ENCODE data around the gene MPZ. TPM values are rescaled to one million over a fixed set of nuclear protein-coding genes. Genes with fewer than 3 reads are reported as not detected.
A peak's percentile ranks its signal among the peaks of the same experiment; 100 is the strongest.
"Not testable (repeated sequence)": the region's sequence is repeated elsewhere in the genome, so short reads cannot be mapped to it uniquely, and the experiment has no call there.

MPZ gene
- total RNA-seq: 1 to 10 TPM; 4.4 to 5.9 TPM

DNA sequence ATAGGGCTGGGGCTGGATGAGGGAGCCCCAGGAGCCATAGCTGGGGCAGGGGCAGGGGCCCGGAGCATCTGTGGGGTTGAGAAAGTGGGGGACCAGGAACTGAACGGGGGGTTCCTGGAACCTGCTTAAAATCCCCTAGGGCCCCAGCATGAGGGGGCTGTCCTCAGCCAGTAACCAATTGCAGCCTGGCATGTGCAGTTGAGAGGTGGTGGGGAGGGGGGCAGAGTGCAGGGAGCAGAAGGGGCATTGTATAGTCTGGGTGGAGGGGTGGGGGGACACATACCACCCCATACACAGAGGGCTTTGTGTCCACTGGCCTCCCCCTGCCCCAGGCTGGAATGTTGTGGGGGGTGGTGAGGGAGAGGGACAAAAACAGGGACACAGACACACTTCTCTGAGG lies at the start of gene MPZ:
MPZ (minus strand) TSS at position 101 of the 400 bp plus-strand sequence; CDS start at position 38, 63 bp downstream.
- H3K36me3 Mint-ChIP-seq (ENCODE audit: low read depth): peaks cover 3% of the 10 kb centered on the region
- H3K27me3 Mint-ChIP-seq (ENCODE audit: low read depth): no peaks in the 10 kb centered on the region
- DNase-seq: no peak
- peaks cover 26% of the 10 kb centered on the region for H3K4me1 Mint-ChIP-seq (ENCODE audit: low read depth)
- no peak within 1 kb of the TSS for H3K4me3 Mint-ChIP-seq
- H3K9me3 Mint-ChIP-seq: no peaks in the 10 kb centered on the region
- CTCF ChIA-PET: no interaction called here
- no peak within 1 kb of the TSS for H3K27ac Mint-ChIP-seq
- intact Hi-C loops (cut with micrococcal nuclease): loop anchor here (10.0 kb wide), 1 partner anchor 435 kb away; the partner anchor contains the start of gene DUSP12

- Mint-ChIP-seq H3K27ac (no peak overlapping the region), H3K9me3 (no peaks in the 10 kb centered on the region), H3K4me1 (ENCODE audit: low read depth) (peaks cover 6% of the 10 kb centered on the region), H3K36me3 (ENCODE audit: low read depth) (peaks cover 12% of the 10 kb centered on the region), H3K4me3 (no peak overlapping the region), H3K27me3 (ENCODE audit: low read depth) (no peaks in the 10 kb centered on the region)
- CTCF ChIA-PET: interaction anchor here (0.6 kb wide), 1 partner anchor 94 kb away, joined by 3 read pairs; no protein-coding TSS in a partner anchor
- intact Hi-C loops (cut with micrococcal nuclease): no loop called here
- no peak for DNase-seq
Observed at GRCh38 chr1:161359291-161359690, 49.5 kb upstream of the MPZ start.

- Mint-ChIP-seq H3K36me3 (ENCODE audit: low read depth) (peaks cover 8% of the 10 kb centered on the region), H3K9me3 (no peaks in the 10 kb centered on the region), H3K27ac (no peak overlapping the region), H3K27me3 (ENCODE audit: low read depth) (no peaks in the 10 kb centered on the region), H3K4me3 (no peak overlapping the region), H3K4me1 (ENCODE audit: low read depth) (peaks cover 5% of the 10 kb centered on the region)
- DNase-seq: no peak
- intact Hi-C loops (cut with micrococcal nuclease): no loop called here
- CTCF ChIA-PET: interaction anchor here (0.7 to 1.7 kb wide), 2 partner anchors 43 to 66 kb away, joined by 3 to 6 read pairs; no protein-coding TSS in a partner anchor
Observed at GRCh38 chr1:161357073-161357472, 47.3 kb upstream of the MPZ start.

GRCh38 chr1:161351482-161351881 lies 41.7 kb upstream of the MPZ start:
- DNase-seq: no peak
- peaks cover 10% of the 10 kb centered on the region for H3K36me3 Mint-ChIP-seq (ENCODE audit: low read depth)
- peaks cover 2% of the 10 kb centered on the region for H3K4me1 Mint-ChIP-seq (ENCODE audit: low read depth)
- no peaks in the 10 kb centered on the region for H3K27me3 Mint-ChIP-seq (ENCODE audit: low read depth)
- no peaks in the 10 kb centered on the region for H3K9me3 Mint-ChIP-seq
- CTCF ChIA-PET: no interaction called here
- H3K4me3 Mint-ChIP-seq: no peak overlapping the region
- intact Hi-C loops (cut with micrococcal nuclease): no loop called here
- H3K27ac Mint-ChIP-seq: no peak overlapping the region

GRCh38 chr1:161350671-161351070 lies 40.9 kb upstream of the MPZ start:
- Mint-ChIP-seq H3K4me1 (ENCODE audit: low read depth) (peaks cover 2% of the 10 kb centered on the region), H3K27ac (no peak overlapping the region), H3K36me3 (ENCODE audit: low read depth) (peaks cover 7% of the 10 kb centered on the region), H3K27me3 (ENCODE audit: low read depth) (no peaks in the 10 kb centered on the region), H3K4me3 (no peak overlapping the region), H3K9me3 (no peaks in the 10 kb centered on the region)
- no peak for DNase-seq
- intact Hi-C loops (cut with micrococcal nuclease): no loop called here
- CTCF ChIA-PET: no interaction called here

DNA sequence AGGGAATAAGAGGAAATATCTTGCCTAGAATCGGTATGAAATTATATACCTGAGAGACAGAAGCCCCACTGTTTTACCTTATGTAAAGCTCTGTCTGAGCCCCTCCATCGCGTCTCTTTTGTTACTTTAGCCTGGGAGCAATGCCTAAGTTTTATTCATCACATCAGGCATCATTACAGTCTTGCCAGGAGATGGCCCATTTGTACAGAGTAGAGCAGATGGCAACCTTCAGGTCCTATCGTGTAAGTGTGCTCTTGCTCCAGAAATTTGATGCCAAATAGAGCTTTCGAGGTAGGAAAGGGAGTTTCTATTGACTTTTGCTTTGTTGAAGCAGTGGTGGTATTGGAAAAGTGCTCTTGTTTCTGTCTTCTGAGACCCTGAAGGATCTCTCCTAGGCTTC lies 33.1 kb upstream of the MPZ start:
- intact Hi-C loops (cut with micrococcal nuclease): no loop called here
- DNase-seq: no peak
- Mint-ChIP-seq H3K27me3 (ENCODE audit: low read depth) (no peaks in the 10 kb centered on the region), H3K9me3 (no peaks in the 10 kb centered on the region), H3K4me3 (no peak overlapping the region), H3K4me1 (ENCODE audit: low read depth) (peaks cover 2% of the 10 kb centered on the region), H3K27ac (no peak overlapping the region), H3K36me3 (ENCODE audit: low read depth) (peaks cover 25% of the 10 kb centered on the region)
- CTCF ChIA-PET: interaction anchor here (0.8 kb wide), 1 partner anchor 39 kb away, joined by 5 read pairs; no protein-coding TSS in a partner anchor

- Mint-ChIP-seq H3K27ac (no peak overlapping the region), H3K27me3 (ENCODE audit: low read depth) (no peaks in the 10 kb centered on the region), H3K36me3 (ENCODE audit: low read depth) (peaks cover 25% of the 10 kb centered on the region), H3K4me1 (ENCODE audit: low read depth) (peaks cover 2% of the 10 kb centered on the region), H3K9me3 (no peaks in the 10 kb centered on the region), H3K4me3 (no peak overlapping the region)
- no peak for DNase-seq
- intact Hi-C loops (cut with micrococcal nuclease): no loop called here
- CTCF ChIA-PET: interaction anchor here (0.6 to 0.8 kb wide), 3 partner anchors 40 to 395 kb away, joined by 4 to 5 read pairs (median 5); no protein-coding TSS in a partner anchor
Observed at GRCh38 chr1:161342177-161342576, 32.4 kb upstream of the MPZ start.

DNA sequence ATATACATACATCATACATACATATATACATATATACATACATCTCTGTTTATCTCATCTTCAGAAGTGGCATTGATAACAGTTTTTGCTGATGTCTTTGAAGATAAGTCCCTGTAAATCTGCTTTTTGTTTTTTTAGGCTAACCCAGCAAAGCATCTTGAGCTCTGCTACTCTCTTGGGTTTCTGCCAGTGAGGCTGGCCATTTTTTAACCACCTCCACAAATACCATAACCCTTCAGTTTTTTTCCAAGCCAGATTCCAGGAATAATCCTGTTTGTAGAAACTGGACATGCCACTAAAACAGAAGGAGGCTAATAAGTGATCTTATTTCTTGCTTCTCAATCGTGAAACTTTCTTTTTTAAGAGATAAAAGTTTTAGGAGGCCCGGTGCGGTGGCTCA lies 26.0 kb upstream of the MPZ start:
- H3K27ac Mint-ChIP-seq: no peak overlapping the region
- no peak for DNase-seq
- H3K9me3 Mint-ChIP-seq: no peaks in the 10 kb centered on the region
- intact Hi-C loops (cut with micrococcal nuclease): no loop called here
- no peaks in the 10 kb centered on the region for H3K27me3 Mint-ChIP-seq (ENCODE audit: low read depth)
- no peak overlapping the region for H3K4me3 Mint-ChIP-seq
- peaks cover 2% of the 10 kb centered on the region for H3K4me1 Mint-ChIP-seq (ENCODE audit: low read depth)
- H3K36me3 Mint-ChIP-seq (ENCODE audit: low read depth): peaks cover 37% of the 10 kb centered on the region
- CTCF ChIA-PET: no interaction called here

- H3K9me3 Mint-ChIP-seq: no peaks in the 10 kb centered on the region
- intact Hi-C loops (cut with micrococcal nuclease): no loop called here
- no peak overlapping the region for H3K27ac Mint-ChIP-seq
- no peaks in the 10 kb centered on the region for H3K27me3 Mint-ChIP-seq (ENCODE audit: low read depth)
- peaks cover 32% of the 10 kb centered on the region for H3K36me3 Mint-ChIP-seq (ENCODE audit: low read depth)
- CTCF ChIA-PET: no interaction called here
- no peak overlapping the region for H3K4me3 Mint-ChIP-seq
- DNase-seq: no peak
- H3K4me1 Mint-ChIP-seq (ENCODE audit: low read depth): peaks cover 4% of the 10 kb centered on the region
Observed at GRCh38 chr1:161333166-161333565, 23.4 kb upstream of the MPZ start.

GRCh38 chr1:161330346-161330745 lies 20.6 kb upstream of the MPZ start:
- no peak overlapping the region for H3K4me3 Mint-ChIP-seq
- H3K36me3 Mint-ChIP-seq (ENCODE audit: low read depth): peaks cover 29% of the 10 kb centered on the region
- peaks cover 3% of the 10 kb centered on the region for H3K4me1 Mint-ChIP-seq (ENCODE audit: low read depth)
- no peak for DNase-seq
- no peak overlapping the region for H3K27ac Mint-ChIP-seq
- intact Hi-C loops (cut with micrococcal nuclease): no loop called here
- H3K9me3 Mint-ChIP-seq: no peaks in the 10 kb centered on the region
- H3K27me3 Mint-ChIP-seq (ENCODE audit: low read depth): no peaks in the 10 kb centered on the region
- CTCF ChIA-PET: interaction anchor here (0.6 to 1.5 kb wide), 2 partner anchors 34 to 39 kb away, joined by 3 to 5 read pairs; no protein-coding TSS in a partner anchor

GRCh38 chr1:161324020-161324419 lies 14.3 kb upstream of the MPZ start:
- intact Hi-C loops (cut with micrococcal nuclease): no loop called here
- Mint-ChIP-seq H3K4me3 (no peak overlapping the region), H3K9me3 (no peaks in the 10 kb centered on the region), H3K4me1 (ENCODE audit: low read depth) (peaks cover 2% of the 10 kb centered on the region), H3K27me3 (ENCODE audit: low read depth) (no peaks in the 10 kb centered on the region), H3K36me3 (ENCODE audit: low read depth) (peaks cover 12% of the 10 kb centered on the region), H3K27ac (no peak overlapping the region)
- CTCF ChIA-PET: interaction anchor here (1.0 to 1.1 kb wide), 2 partner anchors 18 to 33 kb away, joined by 3 read pairs; no protein-coding TSS in a partner anchor
- no peak for DNase-seq

DNA sequence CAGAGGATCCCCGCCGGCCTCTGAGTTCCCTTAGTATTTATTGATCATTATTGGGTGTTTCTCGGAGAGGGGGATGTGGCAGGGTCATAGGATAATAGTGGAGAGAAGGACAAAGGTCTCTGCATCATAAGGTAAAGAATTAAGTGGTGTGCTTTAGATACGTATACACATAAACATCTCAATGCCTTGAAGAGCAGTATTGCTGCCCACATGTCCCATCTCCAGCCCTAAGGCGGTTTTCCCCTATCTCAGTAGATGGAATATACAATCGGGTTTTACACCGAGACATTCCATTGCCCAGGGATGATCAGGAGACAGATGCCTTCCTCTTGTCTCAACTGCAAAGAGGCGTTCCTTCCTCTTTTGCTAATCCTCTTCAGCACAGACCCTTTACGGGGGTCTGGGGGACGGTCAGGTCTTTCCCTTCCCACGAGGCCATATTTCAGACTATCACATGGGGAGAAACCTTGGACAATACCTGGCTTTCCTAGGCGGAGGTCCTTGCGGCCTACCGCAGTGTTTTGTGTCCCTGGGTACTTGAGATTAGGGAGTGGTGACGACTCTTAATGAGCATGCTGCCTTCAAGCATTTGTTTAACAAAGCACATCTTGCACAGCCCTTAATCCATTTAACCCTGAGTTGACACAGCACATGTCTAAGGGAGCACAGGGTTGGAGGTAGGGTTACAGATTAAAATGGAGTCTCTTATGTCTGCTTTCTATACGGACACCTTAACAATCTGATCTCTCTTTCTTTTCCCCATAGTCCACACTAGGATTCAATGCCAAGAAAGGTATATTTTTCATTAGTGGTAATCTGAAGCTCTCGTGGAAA lies 6.3 kb upstream of the MPZ start:
- intact Hi-C loops (cut with micrococcal nuclease): loop anchor here (10.0 kb wide), 1 partner anchor 429 kb away; the partner anchor contains the start of gene DUSP12
- H3K27me3 Mint-ChIP-seq (ENCODE audit: low read depth); CTCF ChIA-PET; DNase-seq; H3K27ac Mint-ChIP-seq; H3K36me3 Mint-ChIP-seq (ENCODE audit: low read depth); H3K9me3 Mint-ChIP-seq: not testable (repeated sequence)
- Mint-ChIP-seq H3K4me1 (ENCODE audit: low read depth) (peaks cover 22% of the 10 kb centered on the region), H3K4me3 (peak overlapping the region; percentile 97)

Data from activated naive CD4-positive, alpha-beta T cell treated with anti-CD3 and anti-CD28 coated beads for 36 hours (primary cell).